HCT116 (cell line): Measurements from ENCODE around the gene S1PR4. TPM values are rescaled to one million over a fixed set of nuclear protein-coding genes. Genes with fewer than 3 reads are reported as not detected.

ENCODE experiments used
- ATAC-seq: fragments of 200-7000 bp; cut with Tn5 transposase; 2 replicates; pipeline ENCODE4 v1.9.1; 2020; ENCODE audit warnings: mild to moderate bottlenecking, moderate library complexity
- BruUV-seq: library from RNA; stranded (reverse); fragments of 400-500 nt; replicated peaks from 2 replicates; lab custom pipeline; 2021; lab: Mats Ljungman, UMichigan
- CTCF ChIA-PET: fragments of 300-600 bp; sonication (Branson Sonifier 250); formaldehyde crosslinking; loops from one replicate; lab custom pipeline; 2021; ENCODE audit warnings: antibody characterized with exemption; lab: Charles Lee
- POLR2A ChIA-PET: fragments of 300-600, 350-600 bp; sonication (Branson Sonifier 250); formaldehyde crosslinking; loops from one replicate; lab custom pipeline; 2021; ENCODE audit warnings: antibody characterized with exemption; lab: Charles Lee
- RAD21 ChIA-PET, 2 experiments: fragments of 300-600 bp; sonication (Branson Sonifier 250); formaldehyde crosslinking; loops; one replicate each; lab custom pipeline; 2023; ENCODE audit warnings: low total read pairs in 2 of 2; ENCODE audit not compliant: uncharacterized antibody in 2 of 2, unreplicated experiment in 2 of 2, low non-redundant PET in 1 of 2; lab: Charles Lee
- DNase-seq: peaks from one replicate; pipeline ENCODE4 v3.0.0-alpha.2; 2010; ENCODE audit warnings: low read depth, low spot score
- H2AFZ ChIP-seq: fragments of 200-600 bp; shearing (Covaris generic), sonication (generic); 2 replicates; pipeline ENCODE4 v1.6.1; 2017; ENCODE audit warnings: low read depth, mixed run types, mixed read lengths, antibody characterized with exemption, low read length; ENCODE audit not compliant: poor library complexity, severe bottlenecking
- H3K27ac ChIP-seq: 2 replicates; pipeline ENCODE4 v1.5.1; 2012; ENCODE audit warnings: low read depth, low read length
- H3K27me3 ChIP-seq: fragments of 200-600 bp; sonication (generic); 2 replicates; pipeline ENCODE4 v1.6.1; 2016; ENCODE audit warnings: mixed run types, low read length, mixed read lengths; ENCODE audit not compliant: insufficient read depth
- H3K36me3 ChIP-seq, 2 experiments: fragments of 200-500 bp in 1 of 2; fragments of 200-600 bp in 1 of 2; sonication (Bioruptor generic) in 1 of 2; sonication (generic) in 1 of 2; 2 replicates each; pipeline versions ENCODE4 v1.5.1 to v1.6.1; 2014 to 2016; ENCODE audit warnings: low read length in 2 of 2, inconsistent platforms in 1 of 2, mixed read lengths in 1 of 2, mixed run types in 1 of 2; ENCODE audit not compliant: insufficient read depth in 2 of 2, control insufficient read depth in 1 of 2
- H3K4me1 ChIP-seq, 2 experiments: fragments of 200-600 bp in 1 of 2; sonication (generic) in 1 of 2; 2 replicates each; pipeline versions ENCODE4 v1.5.1 to v1.6.1; 2012 to 2017; ENCODE audit warnings: low read length in 2 of 2, inconsistent platforms in 1 of 2, mild to moderate bottlenecking in 1 of 2, mixed read lengths in 1 of 2, mixed run types in 1 of 2, moderate library complexity in 1 of 2; ENCODE audit not compliant: insufficient read depth in 2 of 2, control insufficient read depth in 1 of 2
- H3K4me2 ChIP-seq: fragments of 200-600 bp; sonication (generic); 2 replicates; pipeline ENCODE4 v1.6.1; 2017; ENCODE audit warnings: mixed run types, low read length, mixed read lengths
- H3K4me3 ChIP-seq, 2 experiments: fragments of 200-600 bp in 1 of 2; sonication (generic) in 1 of 2; replicated peaks in 1 of 2; 2 replicates each; pipeline ENCODE4 v1.5.1; 2011 to 2016; ENCODE audit warnings: low read length in 2 of 2, control low read depth in 1 of 2, low read depth in 1 of 2, mild to moderate bottlenecking in 1 of 2, mixed read lengths in 1 of 2, mixed run types in 1 of 2
- H3K79me2 ChIP-seq: fragments of 200-600 bp; sonication (generic); 2 replicates; pipeline ENCODE4 v1.6.1; 2017; ENCODE audit warnings: mild to moderate bottlenecking, mixed run types, low read length, moderate library complexity, mixed read lengths; ENCODE audit not compliant: insufficient read depth
- H3K9ac ChIP-seq: fragments of 200-600 bp; sonication (generic); 2 replicates; pipeline ENCODE4 v1.6.1; 2016; ENCODE audit warnings: low read length, mixed read lengths
- H3K9me2 ChIP-seq: fragments of 200-600 bp; sonication (generic), shearing (Covaris generic); 2 replicates; pipeline ENCODE4 v1.6.1; 2017; ENCODE audit warnings: mixed run types, mild to moderate bottlenecking, moderate library complexity; ENCODE audit not compliant: insufficient read depth
- H3K9me3 ChIP-seq, 2 experiments: fragments of 200-500 bp in 1 of 2; fragments of 200-600 bp in 1 of 2; sonication (Bioruptor generic) in 1 of 2; sonication (generic) in 1 of 2; 2 replicates each; pipeline ENCODE4 v1.6.1; 2014 to 2017; ENCODE audit warnings: low read length in 2 of 2, mixed read lengths in 2 of 2, inconsistent platforms in 1 of 2, low read depth in 1 of 2, mild to moderate bottlenecking in 1 of 2, mixed run types in 1 of 2, moderate library complexity in 1 of 2; ENCODE audit not compliant: control insufficient read depth in 1 of 2, insufficient read depth in 1 of 2
- H4K20me1 ChIP-seq: fragments of 200-600 bp; sonication (generic), shearing (Covaris generic); 2 replicates; pipeline ENCODE4 v1.6.1; 2017; ENCODE audit warnings: mixed run types, mild to moderate bottlenecking, moderate library complexity; ENCODE audit not compliant: insufficient read depth
- CBX3 ChIP-seq: IDR thresholded peaks from 2 replicates; pipeline ENCODE4 v1.6.1; 2012; ENCODE audit warnings: low read depth
- ELF1 ChIP-seq: IDR thresholded peaks from 2 replicates; pipeline ENCODE4 v1.6.1; 2012; ENCODE audit warnings: low read depth, borderline replicate concordance
- FOSL1 ChIP-seq: IDR thresholded peaks from 2 replicates; pipeline ENCODE4 v1.6.1; 2012; ENCODE audit warnings: low read depth
- POLR2A ChIP-seq: IDR thresholded peaks from 2 replicates; pipeline ENCODE4 v1.7.0; 2011; ENCODE audit warnings: borderline replicate concordance; ENCODE audit not compliant: insufficient read depth, insufficient read length; ENCODE audit errors: extremely low read depth
- SIN3A ChIP-seq: IDR thresholded peaks from 2 replicates; pipeline ENCODE4 v1.6.1; 2012; ENCODE audit warnings: low read depth
- SP1 ChIP-seq: IDR thresholded peaks from 2 replicates; pipeline ENCODE4 v1.6.1; 2012; ENCODE audit warnings: low read depth
- SRF ChIP-seq: IDR thresholded peaks from 2 replicates; pipeline ENCODE4 v1.6.1; 2012; ENCODE audit warnings: low read depth
- TCF7L2 ChIP-seq: IDR thresholded peaks from 2 replicates; pipeline ENCODE4 v1.7.0; 2011; ENCODE audit warnings: borderline replicate concordance, inconsistent platforms; ENCODE audit not compliant: insufficient read depth, insufficient read length; ENCODE audit errors: extremely low read depth
- ZFX ChIP-seq: fragments of 450-650 bp; IDR thresholded peaks from 2 replicates; pipeline ENCODE4 v1.6.1; 2017
- ZNF274 ChIP-seq: fragments of 200-500 bp; sonication (Bioruptor generic); IDR thresholded peaks from 2 replicates; pipeline ENCODE4 v1.6.1; 2014; ENCODE audit warnings: mild to moderate bottlenecking, low read depth, low read length, inconsistent platforms
- intact Hi-C: fragments of 100-400 bp; cut with micrococcal nuclease; formaldehyde crosslinking; loops from 2 replicates; pipeline ENCODE4 v1.10.0; 2022
- total RNA-seq: library from RNA; stranded (reverse); gene quantifications from one replicate; pipeline ENCODE4 v1.2.1, GENCODE V29; 2021; ENCODE audit not compliant: unreplicated experiment
- TF ChIP-seq, protein P1 (sequence below), 3 experiments: fragments of 200-600 bp in 1 of 3; sonication (generic) in 1 of 3; IDR thresholded peaks in 2 of 3; conservative IDR thresholded peaks in 1 of 3; 2 replicates each; pipeline ENCODE4 v1.5.1; 2012 to 2017; ENCODE audit warnings: low read depth in 2 of 3, low read length in 2 of 3, antibody characterized with exemption in 1 of 3, borderline replicate concordance in 1 of 3, control low read depth in 1 of 3, mild to moderate bottlenecking in 1 of 3, mixed read lengths in 1 of 3, mixed run types in 1 of 3, moderate library complexity in 1 of 3; ENCODE audit not compliant: insufficient read depth in 1 of 3
- TF ChIP-seq, protein P2 (sequence below): IDR thresholded peaks from 2 replicates; pipeline ENCODE4 v1.6.1; 2012; ENCODE audit warnings: low read depth
- TF ChIP-seq, protein P3 (sequence below): IDR thresholded peaks from 2 replicates; pipeline ENCODE4 v1.6.1; 2012
- TF ChIP-seq, protein P4 (sequence below): IDR thresholded peaks from 2 replicates; pipeline ENCODE4 v1.6.1; 2012
- TF ChIP-seq, protein P5 (sequence below): IDR thresholded peaks from 2 replicates; pipeline ENCODE4 v1.6.1; 2011; ENCODE audit warnings: mild to moderate bottlenecking, low read length, moderate library complexity; ENCODE audit not compliant: insufficient replicate concordance; ENCODE audit errors: extremely low read depth

The S1PR4 gene
- total RNA-seq, 1 experiment from 2014 or later: 0.71 TPM

DNA sequence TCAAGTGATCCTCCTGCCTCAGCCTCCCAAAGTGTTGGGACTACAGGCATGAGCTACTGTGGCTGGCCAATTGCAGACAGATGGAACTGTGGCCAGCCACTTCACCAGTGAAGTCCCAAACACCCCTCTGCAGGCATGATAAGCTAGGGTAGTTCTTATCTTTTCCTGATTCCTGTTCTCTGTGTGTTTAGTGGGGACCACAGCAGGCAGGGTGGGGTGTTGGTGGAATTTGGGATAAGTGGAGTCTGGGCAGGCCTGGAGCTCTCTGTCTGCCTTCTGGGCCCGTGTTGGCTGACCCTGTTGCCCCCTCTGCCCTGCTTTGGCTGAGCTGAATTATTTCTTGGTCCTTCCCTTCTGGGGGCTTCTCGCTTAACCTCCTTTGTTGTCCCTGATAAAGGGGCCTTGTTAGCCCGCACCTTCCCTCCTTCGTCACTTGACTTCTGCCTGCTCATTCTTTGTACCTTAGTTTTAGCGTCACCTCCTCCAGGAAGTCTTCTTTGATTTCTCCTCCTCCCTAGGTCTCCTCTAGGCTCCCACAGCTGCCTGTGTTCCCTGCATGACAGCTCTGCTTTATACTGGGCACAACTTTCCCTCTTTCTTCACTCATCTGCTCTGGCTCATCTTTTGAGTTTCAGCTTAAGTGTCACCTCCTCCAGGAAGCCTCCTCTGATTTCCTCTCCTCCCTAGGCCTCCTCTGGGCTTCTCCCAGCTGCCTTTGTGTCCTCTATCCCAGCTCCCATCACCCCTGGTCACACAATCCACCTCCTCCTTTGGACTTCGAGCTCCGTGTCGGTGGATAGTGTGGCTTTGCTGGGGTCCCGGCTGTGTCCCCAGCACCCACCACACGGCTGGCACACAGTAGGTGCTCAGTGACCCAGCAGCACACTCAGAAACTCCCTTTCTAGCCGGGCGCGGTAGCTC is 5.4 kb downstream of the S1PR4 start:
- peak overlapping the region in 1 of 2 experiments; percentile 94; a peak in 1 of 4 replicates for H3K4me3 ChIP-seq
- intact Hi-C loops: no loop called here

More for the DNA sequence above, 5.4 kb downstream of the S1PR4 start:
- no peaks in the 10 kb centered on the region for H3K9me2 ChIP-seq
- H3K4me2 ChIP-seq: peak overlapping the region; percentile 76
- ATAC-seq: no peak
- ChIA-PET RAD21 (no interaction called here), POLR2A (interaction anchor here (1.2 kb wide), 1 partner anchor 233 kb away, joined by 3 read pairs; no protein-coding TSS in a partner anchor), CTCF (interaction anchor here (0.6 to 1.9 kb wide), 2 partner anchors 224 to 233 kb away, joined by 3 to 7 read pairs; no protein-coding TSS in a partner anchor)
- H3K27me3 ChIP-seq: no peaks in the 10 kb centered on the region
- TF ChIP-seq, protein P1, sequence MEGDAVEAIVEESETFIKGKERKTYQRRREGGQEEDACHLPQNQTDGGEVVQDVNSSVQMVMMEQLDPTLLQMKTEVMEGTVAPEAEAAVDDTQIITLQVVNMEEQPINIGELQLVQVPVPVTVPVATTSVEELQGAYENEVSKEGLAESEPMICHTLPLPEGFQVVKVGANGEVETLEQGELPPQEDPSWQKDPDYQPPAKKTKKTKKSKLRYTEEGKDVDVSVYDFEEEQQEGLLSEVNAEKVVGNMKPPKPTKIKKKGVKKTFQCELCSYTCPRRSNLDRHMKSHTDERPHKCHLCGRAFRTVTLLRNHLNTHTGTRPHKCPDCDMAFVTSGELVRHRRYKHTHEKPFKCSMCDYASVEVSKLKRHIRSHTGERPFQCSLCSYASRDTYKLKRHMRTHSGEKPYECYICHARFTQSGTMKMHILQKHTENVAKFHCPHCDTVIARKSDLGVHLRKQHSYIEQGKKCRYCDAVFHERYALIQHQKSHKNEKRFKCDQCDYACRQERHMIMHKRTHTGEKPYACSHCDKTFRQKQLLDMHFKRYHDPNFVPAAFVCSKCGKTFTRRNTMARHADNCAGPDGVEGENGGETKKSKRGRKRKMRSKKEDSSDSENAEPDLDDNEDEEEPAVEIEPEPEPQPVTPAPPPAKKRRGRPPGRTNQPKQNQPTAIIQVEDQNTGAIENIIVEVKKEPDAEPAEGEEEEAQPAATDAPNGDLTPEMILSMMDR (IDR thresholded peaks at IDR 0.05 in 2 of 3, conservative IDR thresholded peaks at IDR 0.05 in 1 of 3; ENCODE audit: borderline replicate concordance in 1 of 3, insufficient read depth in 1 of 3, low read depth in 2 of 3, low read length in 2 of 3): no peak
- no peak for TF ChIP-seq SIN3A
- no peak for TF ChIP-seq ZNF274
- TF ChIP-seq TCF7L2: no peak
- TF ChIP-seq CBX3: no peak
- TF ChIP-seq, protein P2, sequence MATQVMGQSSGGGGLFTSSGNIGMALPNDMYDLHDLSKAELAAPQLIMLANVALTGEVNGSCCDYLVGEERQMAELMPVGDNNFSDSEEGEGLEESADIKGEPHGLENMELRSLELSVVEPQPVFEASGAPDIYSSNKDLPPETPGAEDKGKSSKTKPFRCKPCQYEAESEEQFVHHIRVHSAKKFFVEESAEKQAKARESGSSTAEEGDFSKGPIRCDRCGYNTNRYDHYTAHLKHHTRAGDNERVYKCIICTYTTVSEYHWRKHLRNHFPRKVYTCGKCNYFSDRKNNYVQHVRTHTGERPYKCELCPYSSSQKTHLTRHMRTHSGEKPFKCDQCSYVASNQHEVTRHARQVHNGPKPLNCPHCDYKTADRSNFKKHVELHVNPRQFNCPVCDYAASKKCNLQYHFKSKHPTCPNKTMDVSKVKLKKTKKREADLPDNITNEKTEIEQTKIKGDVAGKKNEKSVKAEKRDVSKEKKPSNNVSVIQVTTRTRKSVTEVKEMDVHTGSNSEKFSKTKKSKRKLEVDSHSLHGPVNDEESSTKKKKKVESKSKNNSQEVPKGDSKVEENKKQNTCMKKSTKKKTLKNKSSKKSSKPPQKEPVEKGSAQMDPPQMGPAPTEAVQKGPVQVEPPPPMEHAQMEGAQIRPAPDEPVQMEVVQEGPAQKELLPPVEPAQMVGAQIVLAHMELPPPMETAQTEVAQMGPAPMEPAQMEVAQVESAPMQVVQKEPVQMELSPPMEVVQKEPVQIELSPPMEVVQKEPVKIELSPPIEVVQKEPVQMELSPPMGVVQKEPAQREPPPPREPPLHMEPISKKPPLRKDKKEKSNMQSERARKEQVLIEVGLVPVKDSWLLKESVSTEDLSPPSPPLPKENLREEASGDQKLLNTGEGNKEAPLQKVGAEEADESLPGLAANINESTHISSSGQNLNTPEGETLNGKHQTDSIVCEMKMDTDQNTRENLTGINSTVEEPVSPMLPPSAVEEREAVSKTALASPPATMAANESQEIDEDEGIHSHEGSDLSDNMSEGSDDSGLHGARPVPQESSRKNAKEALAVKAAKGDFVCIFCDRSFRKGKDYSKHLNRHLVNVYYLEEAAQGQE: no peak
- TF ChIP-seq, protein P3, sequence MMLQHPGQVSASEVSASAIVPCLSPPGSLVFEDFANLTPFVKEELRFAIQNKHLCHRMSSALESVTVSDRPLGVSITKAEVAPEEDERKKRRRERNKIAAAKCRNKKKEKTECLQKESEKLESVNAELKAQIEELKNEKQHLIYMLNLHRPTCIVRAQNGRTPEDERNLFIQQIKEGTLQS: no peak
- no peak for TF ChIP-seq SRF
- TF ChIP-seq ZFX: no peak
- no peak for TF ChIP-seq POLR2A
- TF ChIP-seq, protein P4, sequence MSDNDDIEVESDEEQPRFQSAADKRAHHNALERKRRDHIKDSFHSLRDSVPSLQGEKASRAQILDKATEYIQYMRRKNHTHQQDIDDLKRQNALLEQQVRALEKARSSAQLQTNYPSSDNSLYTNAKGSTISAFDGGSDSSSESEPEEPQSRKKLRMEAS: no peak
- no peak for TF ChIP-seq ELF1
- TF ChIP-seq, protein P5, sequence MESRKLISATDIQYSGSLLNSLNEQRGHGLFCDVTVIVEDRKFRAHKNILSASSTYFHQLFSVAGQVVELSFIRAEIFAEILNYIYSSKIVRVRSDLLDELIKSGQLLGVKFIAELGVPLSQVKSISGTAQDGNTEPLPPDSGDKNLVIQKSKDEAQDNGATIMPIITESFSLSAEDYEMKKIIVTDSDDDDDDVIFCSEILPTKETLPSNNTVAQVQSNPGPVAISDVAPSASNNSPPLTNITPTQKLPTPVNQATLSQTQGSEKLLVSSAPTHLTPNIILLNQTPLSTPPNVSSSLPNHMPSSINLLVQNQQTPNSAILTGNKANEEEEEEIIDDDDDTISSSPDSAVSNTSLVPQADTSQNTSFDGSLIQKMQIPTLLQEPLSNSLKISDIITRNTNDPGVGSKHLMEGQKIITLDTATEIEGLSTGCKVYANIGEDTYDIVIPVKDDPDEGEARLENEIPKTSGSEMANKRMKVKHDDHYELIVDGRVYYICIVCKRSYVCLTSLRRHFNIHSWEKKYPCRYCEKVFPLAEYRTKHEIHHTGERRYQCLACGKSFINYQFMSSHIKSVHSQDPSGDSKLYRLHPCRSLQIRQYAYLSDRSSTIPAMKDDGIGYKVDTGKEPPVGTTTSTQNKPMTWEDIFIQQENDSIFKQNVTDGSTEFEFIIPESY: no peak
- TF ChIP-seq SP1: no peak
- TF ChIP-seq FOSL1: no peak
- no peaks in the 10 kb centered on the region for H3K9me3 ChIP-seq
- peaks cover 12 to 26% of the 10 kb centered on the region in 2 experiments; a peak in 3 of 4 replicates for H3K4me1 ChIP-seq
- no peaks in the 10 kb centered on the region; the same call in 1 of the 2 replicates for H4K20me1 ChIP-seq
- H3K9ac ChIP-seq: peak overlapping the region; percentile 53; the same call in 1 of the 2 replicates
- H3K79me2 ChIP-seq: peaks cover 32% of the 10 kb centered on the region
- H3K36me3 ChIP-seq: peaks cover 0 to 17% of the 10 kb centered on the region in 2 experiments; a peak in 1 of 4 replicates
- no TSS peak for BruUV-seq
- H3K27ac ChIP-seq: peak overlapping the region; percentile 83; the same call in 1 of the 2 replicates
- H2AFZ ChIP-seq: peak overlapping the region; percentile 88
- DNase-seq: no peak
